Neural cell (in vitro differentiated cells): ENCODE results near the gene SELENOV. TPM values are rescaled to one million over a fixed set of nuclear protein-coding genes. Genes with fewer than 3 reads are reported as not detected.

ENCODE experiments used
- polyA plus RNA-seq: library from polyadenylated mRNA; depleted of rRNA; stranded (reverse); fragments of >200 nt; gene quantifications from 2 replicates; pipeline ENCODE4 v1.2.3, GENCODE V29; 2014

SELENOV gene
- polyA plus RNA-seq, 1 donor from 2014 or later, result 1.3 TPM

Other genes starting within 250 kb of the SELENOV start
- gene IFNL2, start 246.7 kb upstream of the SELENOV start, polyA plus RNA-seq, result not detected in 2 replicates
- gene IFNL1, start 218.7 kb upstream of the SELENOV start, polyA plus RNA-seq, result not detected in 2 replicates
- 1.9 and 2.2 TPM in 2 replicates for gene LRFN1, start 194.3 kb upstream of the SELENOV start, polyA plus RNA-seq
- 0.35 TPM in 1 of 2 replicates, not detected in the other for gene GMFG, start 179.1 kb upstream of the SELENOV start, polyA plus RNA-seq
- 17.9 and 19.3 TPM in 2 replicates for gene SAMD4B, start 172.7 kb upstream of the SELENOV start, polyA plus RNA-seq
- gene PAF1, start 124.0 kb upstream of the SELENOV start, polyA plus RNA-seq, result 37.3 and 67.2 TPM in 2 replicates
- 39.5 and 52.1 TPM in 2 replicates for gene MED29, start 123.8 kb upstream of the SELENOV start, polyA plus RNA-seq
- gene ZFP36, start 108.3 kb upstream of the SELENOV start, polyA plus RNA-seq, result 0.34 TPM in 1 of 2 replicates, not detected in the other
- 14.3 and 23.2 TPM in 2 replicates for gene PLEKHG2, start 102.5 kb upstream of the SELENOV start, polyA plus RNA-seq
- gene RPS16, start 79.2 kb upstream of the SELENOV start, polyA plus RNA-seq, result 22.6 and 31.0 TPM in 2 replicates
- 90.7 and 92.5 TPM in 2 replicates for gene SUPT5H, start 69.6 kb upstream of the SELENOV start, polyA plus RNA-seq
- gene TIMM50, start 34.3 kb upstream of the SELENOV start, polyA plus RNA-seq, result 64.1 and 66.2 TPM in 2 replicates
- gene DLL3, start 16.2 kb upstream of the SELENOV start, polyA plus RNA-seq, result 34.4 and 35.5 TPM in 2 replicates
- gene EID2B, start 17.7 kb downstream of the SELENOV start, polyA plus RNA-seq, result 32.6 and 36.5 TPM in 2 replicates
- 45.4 and 47.4 TPM in 2 replicates for gene EID2, start 25.0 kb downstream of the SELENOV start, polyA plus RNA-seq
- not detected in 2 replicates for gene LGALS13, start 87.4 kb downstream of the SELENOV start, polyA plus RNA-seq
- not detected in 2 replicates for gene LGALS16, start 140.8 kb downstream of the SELENOV start, polyA plus RNA-seq
- gene LGALS14, start 189.3 kb downstream of the SELENOV start, polyA plus RNA-seq, result 0.53 and 4.4 TPM in 2 replicates
- gene CLC, start 222.9 kb downstream of the SELENOV start, polyA plus RNA-seq, result 1.1 and 4.1 TPM in 2 replicates